GM18870 (cell line): ENCODE measurements around the gene SPAG16.

ENCODE experiments used
- ATAC-seq: cut with Tn5 transposase; IDR thresholded peaks from one replicate; pipeline ENCODE4 v1.9.1; 2021; ENCODE audit warnings: moderate library complexity; ENCODE audit not compliant: unreplicated experiment

SPAG16 gene

DNA sequence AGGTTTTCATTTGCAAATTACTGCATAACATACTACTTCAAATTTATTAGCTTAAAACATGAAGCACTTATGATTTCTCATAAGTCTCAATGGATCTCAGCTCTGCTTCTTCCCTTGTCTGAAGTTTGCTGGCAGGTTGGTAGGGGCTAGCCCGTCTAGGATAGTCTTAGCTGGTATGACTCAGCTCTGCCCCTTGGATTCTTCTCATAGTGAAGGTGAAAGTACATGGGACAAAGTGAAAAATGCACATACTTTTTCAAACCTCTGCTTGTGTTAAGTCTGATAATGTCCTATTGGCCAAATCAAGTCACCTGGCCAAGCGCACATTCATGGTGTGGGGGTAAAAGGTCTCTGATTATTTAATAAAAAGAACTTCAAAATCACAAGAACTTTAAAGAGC is 941.8 kb downstream of the SPAG16 start:
- ATAC-seq: no peak

DNA sequence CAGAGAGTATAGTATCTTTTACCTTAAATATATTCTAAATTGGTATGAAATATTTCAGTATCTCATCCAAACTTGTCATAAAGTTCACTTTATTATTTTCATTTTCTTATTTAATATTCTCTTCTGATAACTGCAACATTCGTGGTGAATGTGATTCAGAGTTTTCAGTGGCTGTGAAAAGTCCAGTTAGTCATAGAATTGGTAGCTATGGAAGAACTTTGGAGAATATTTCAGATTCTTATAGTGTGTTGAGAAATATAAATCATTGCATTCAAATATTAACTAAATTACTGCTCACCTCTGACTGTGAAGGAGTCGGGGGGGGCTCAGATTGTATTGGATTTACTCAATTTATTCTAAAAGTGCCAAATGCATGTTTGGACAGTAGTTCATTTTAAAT is 948.0 kb downstream of the SPAG16 start:
- no peak for ATAC-seq

DNA sequence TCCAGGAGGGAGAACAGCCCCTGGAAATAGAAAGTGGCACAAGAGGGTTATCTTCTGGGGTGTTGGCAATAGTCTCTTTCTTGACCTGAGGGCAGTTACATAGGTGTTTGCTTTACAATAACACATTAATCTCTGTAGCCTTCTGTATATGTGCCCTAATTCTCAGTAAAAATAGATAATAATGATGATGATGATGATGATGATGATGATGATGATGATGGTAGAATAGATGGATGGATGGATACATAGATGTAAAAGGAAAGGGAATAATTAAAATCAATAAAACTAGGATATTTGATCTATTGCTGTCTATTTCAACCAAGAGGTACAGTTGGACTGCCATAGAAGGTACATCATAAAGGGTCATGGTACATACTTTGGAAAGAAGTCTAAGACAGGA is 948.9 kb downstream of the SPAG16 start:
- ATAC-seq: no peak

DNA sequence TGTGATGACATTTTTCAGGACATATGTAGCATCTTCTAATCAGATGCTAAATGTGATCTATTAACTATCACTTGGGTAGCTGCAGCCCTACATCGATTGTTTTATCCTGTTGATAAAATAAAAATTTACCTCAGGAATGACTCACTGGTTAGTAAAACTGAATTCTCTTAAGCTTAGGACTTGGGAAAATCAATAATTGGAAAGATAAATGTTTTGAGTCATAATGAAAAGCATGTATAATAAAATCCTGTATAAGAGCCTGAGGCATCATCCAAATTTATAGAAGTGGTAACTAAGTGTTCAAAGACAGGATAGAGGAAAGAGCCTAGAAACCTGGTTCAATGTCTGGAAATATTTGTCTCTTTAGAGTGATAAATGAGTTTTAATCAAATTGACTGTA is 958.5 kb downstream of the SPAG16 start:
- ATAC-seq: no peak

DNA sequence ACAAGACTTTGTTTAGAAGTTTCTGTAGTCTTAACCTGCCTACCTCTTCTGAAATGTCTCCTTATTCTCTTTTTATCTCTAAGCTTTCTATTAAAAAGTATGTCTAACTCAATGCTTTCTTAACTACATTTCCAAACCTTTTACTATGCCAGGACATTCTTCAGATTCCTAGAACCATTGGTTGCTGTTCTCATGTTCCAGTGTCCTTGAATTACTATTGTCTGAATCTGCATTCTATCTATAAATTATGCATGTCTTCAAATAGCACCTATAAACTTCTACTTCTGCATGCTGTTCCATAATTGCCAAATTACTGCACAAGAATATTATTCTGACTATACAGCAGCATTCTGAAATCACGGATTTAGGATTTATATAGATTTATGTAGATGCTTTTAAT is 960.6 kb downstream of the SPAG16 start:
- ATAC-seq: no peak

DNA sequence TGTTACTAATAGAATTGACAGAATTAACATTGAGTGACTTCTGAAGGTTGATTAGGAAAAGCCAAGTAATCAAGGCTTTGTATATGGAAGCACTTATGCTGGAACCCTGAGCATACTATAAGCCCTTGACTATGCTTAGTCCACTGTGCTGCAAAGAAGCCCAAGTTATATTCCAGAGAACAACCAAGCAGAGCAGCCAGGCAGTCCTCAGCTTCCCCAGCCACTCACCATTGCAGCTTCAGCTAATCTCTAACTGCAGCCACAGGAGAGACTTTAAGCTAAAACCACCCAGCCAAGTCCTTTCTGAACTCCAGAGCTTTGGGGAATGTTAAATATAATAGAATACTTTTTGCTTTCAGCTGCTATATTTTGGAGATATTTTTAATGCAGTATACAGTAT is 962.2 kb downstream of the SPAG16 start:
- ATAC-seq: no peak

DNA sequence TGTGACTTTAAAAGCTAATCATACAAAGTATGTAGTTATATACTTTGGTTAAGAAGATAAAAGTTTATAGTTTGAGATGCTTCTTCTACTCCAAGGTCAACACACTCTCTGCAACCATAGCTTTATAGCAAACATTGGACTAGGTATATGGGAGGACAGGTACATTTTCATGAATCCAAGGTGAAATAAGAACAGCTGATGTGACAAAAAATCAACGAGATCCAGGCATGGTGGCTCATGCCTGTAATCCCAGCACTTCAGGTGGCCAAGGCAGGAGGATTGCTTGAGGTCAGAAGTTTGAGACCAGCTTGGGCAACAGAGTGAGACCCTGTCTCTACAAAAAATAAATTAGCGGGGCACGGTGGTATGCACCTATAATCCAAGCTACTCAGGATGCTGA is 963.3 kb downstream of the SPAG16 start:
- no peak for ATAC-seq

DNA sequence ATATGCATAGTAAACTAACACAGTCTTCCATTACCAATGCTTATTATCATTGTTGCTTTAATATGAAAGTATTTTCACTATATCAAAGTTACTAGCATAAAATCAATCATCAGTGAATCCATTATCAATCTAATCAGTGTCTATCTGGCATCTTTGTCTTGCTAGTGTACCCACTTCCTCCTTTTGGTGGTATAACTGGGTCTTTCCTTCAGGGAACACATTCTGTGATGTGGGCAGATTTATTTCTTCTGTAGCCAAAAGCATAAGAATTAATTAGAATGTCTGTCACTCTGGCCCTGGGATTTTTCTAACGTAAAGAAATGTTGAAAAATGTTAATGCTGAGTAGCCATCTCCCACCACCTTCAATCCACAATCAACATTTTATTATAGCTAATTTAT is 970.8 kb downstream of the SPAG16 start:
- ATAC-seq: no peak

DNA sequence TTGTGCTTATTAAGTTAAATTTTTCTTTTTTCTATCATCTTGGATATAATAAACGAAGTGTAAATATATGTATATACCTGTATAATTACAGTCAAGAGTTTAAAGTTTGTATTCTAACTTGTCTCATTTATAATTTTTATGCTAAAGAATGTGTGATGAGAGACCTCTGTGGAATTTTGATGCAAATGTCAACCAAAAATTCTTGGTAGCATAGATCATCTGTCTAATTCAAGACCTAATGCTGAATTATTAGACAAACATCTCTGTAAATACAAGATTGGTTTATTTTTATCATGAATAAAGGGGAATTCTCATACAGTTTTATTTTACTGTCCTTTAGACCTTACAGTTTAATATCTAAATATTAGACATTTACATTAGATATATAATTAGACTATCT is 977.4 kb downstream of the SPAG16 start:
- no peak for ATAC-seq

DNA sequence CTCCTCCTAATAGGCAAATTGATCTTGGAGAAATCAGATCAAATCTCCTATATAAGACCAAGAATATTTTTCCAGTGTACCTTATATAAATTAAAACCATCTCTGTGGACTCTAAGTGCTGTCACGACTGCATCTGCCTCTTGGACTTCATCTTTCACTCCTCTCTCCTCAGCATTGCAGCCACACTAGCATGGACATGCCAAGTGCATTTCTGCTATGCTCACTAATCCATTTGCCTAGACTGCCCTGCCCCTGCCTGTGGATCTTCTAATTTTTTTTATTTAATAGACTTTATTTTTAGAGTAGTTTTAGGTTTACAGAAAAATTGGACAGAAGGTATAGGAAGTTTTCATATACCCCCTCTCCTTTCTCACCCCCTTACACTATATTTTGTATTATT is 979.9 kb downstream of the SPAG16 start:
- no peak for ATAC-seq

DNA sequence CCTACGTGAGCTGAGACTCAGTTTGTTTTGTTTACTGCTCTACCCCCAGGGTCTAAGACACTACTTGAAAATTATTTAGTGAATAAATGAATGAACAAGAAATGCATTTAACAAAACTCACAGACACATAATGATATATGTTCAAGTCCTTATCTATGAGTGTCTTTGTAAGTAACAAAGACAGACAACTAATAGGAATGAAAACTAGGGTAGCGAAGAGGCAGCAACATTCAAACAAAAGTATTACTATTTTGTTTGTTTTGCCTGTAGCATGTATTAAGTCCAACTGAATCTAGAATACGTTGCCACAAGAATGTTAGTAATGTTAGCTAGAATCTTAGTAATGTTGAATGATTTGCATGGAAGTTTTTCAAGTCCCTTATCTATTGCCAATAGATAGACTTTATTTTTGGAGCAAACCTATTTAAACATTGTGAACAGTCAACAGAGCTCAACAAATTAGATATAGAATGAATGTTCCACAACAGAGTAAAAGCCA is 981.8 kb downstream of the SPAG16 start:
- ATAC-seq: no peak

DNA sequence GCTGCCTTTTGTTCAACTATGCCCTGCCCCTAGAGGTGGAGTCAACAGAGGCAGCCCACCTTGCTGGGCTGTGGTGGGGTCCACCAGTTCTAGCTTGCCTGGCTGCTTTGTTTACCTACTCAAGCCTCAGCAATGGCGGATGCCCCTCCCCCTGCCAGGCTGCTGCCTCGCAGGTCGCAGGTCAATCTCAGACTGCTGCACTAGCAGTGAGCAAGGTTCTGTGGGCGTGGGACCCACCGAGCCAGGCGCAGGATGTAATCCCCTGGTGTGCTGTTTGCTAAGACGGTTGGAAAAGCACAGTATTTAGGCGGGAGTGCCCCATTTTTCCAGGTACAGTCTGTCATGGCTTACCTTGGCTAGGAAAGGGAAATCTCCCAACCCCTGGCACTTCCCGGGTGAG is 993.6 kb downstream of the SPAG16 start:
- no peak for ATAC-seq

DNA sequence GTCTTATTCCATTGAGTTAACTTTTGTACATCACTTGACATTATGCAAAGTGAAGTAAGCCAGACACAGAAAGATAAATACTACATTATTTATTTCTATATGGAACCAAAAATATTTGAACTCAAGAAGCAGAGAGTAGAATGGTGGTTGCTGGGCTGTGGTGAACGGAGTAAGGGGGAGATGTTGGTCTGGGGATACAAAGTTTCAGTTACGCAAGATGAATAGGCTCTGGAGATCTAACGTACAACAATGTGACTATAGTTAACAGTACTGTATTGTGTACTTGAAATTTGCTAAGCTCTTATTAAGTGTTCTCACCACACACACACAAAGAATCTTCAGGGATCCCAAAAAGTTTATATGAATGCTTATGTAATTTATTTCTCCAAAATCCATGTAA is 1001.7 kb downstream of the SPAG16 start:
- ATAC-seq: no peak

DNA sequence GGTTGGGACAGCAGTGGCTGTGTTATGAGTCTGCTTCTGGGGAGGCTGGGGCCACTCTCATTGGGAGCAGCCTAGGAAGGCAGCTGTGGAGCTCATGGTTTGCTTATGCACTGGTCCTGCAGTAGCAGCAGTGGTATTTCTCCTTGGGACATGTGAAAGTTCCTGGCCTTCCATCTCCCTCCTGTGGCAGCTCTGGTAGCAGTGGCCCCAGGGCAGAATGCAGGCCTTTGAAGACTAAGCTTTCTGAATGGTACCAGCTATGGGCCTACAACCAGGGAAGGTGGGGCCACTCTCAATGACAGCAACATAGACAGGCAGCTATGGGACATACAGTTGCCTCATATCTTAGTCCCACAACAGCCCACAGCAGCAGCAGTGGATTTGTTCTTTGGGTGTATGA is 1009.3 kb downstream of the SPAG16 start:
- ATAC-seq: no peak

DNA sequence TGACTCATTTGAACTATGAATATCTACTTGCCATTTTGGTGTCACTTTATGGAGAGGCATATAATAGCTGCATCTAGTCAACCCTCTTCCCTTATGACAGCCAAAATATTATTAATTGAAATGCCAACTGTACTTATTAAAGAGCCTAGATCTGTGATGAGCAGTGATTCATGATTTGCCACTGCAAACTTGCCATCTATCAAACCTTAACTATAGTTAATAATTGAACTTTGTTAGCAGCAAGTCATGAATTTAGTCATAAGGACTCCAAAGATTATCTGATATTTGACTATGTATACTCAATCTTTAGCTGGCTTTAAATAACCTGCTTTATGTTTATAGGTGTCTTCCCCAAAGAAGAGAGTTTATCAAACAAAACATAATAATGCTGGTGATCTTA is 1010.2 kb downstream of the SPAG16 start:
- no peak for ATAC-seq

DNA sequence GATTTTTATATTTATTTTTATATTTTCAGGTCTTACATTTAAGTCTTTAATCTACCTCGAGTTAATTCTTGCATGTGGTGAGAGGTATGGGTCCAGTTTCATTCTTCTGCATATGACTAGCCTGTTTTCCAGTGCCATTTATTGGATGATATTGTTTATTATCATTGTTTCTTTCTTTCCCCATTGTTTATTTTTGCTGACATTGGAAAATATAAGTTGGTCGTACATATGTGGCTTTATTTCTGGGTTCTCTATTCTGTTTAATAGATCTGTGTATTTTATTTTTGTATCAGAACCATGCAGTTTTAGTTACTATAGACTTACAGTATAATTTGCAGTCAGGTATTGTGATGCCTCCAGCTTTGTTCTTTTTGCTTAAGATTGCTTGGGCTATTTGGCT is 1013.2 kb downstream of the SPAG16 start:
- no peak for ATAC-seq

DNA sequence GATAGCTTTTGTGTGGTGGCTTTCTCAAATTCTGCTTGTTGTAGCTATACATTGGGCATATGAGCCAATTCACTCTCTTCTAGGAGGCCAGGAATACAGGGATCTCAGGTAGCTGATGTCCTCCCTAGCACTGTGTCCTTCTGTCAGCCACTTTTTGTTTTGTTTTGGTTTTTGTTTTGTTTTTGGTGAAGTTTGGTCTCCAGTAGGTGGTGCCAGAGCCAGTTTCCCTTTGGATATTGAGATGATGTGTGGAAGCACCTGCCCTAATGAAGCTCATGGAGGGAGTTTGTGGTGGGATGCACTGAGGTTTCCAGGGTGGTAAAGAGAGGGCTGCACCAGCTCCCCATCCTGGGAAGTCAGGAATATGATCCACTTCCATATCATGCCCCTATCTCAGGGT is 1026.1 kb downstream of the SPAG16 start:
- peak; percentile 81 for ATAC-seq

DNA sequence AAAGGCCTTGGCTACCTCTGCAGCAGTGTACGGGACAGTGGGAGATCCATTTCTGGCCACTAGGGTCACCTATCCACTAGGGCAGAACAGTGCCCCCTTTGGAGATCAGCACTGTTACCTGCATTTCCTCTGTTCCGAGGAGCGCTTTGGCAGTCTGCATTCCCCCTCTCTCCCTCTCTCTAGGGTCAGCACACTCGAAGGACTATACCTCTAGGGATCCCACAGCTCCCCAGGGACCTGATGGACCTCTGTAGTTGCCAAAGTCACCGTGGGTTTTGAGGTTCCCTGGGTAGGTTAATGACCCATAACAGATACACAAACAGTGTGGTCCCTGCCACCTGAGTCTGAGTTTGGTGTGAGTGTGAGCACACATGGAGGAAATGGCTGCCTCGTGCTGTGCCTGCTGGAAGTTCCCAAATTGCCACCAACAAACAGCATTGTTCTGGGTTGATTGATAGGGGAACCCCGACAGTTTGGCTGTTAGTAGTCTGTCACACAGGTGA is 1026.8 kb downstream of the SPAG16 start:
- ATAC-seq: peak; percentile 43

DNA sequence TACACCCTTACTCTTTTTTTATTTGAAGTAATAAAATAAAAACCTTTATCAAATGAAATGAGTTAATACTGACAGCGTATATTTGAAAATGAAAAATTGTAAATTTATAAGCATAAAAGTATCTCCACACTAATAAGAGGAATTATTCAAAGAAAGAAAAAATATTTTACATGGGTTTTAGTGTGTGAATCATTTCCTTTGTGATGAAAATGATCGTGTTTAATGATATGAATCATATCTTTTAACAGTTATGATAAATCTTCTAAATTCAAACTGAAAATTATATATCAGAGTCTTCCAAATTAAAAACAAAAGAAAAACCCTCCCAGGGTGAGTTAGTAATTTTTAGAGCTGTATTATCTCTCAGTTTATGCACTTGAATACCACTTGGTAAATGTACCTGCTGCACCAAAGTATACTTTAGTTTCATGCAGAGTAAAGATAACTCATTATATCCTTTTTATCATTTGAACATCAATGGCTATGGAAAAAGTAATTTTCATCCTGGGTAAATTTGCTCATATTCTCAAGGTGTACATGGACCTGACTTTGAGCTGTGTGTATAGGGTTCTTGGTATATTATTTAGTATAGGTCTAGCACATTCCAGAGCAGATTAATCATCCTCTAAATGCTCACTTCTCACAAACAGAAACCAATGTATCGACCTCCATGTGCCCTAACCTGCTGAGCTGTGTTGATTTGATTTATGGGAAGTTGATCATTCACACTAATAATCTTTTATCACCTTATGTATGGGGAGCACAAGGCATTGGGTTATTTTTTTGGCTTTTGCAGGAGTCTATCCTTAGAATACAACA is 1027.9 kb downstream of the SPAG16 start:
- no peak for ATAC-seq

DNA sequence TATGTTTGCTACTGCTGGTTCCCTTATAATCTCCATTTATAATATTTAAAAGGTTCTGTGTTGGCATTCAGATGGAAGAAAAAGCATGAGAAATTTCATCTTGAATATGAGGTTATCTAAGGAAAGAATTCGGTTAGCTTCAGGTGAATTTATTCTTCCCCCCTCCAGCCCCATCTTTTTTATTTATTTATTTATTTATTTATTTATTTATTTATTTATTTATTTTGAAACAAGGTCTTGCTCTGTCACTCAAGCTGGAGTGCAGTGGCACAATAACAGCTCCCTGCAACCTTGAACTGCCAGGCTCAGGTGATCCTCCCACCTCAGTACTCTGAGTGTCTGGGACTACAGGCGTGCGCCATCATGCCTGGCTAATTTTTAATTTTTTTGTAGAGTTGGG is 1031.1 kb downstream of the SPAG16 start:
- no peak for ATAC-seq

DNA sequence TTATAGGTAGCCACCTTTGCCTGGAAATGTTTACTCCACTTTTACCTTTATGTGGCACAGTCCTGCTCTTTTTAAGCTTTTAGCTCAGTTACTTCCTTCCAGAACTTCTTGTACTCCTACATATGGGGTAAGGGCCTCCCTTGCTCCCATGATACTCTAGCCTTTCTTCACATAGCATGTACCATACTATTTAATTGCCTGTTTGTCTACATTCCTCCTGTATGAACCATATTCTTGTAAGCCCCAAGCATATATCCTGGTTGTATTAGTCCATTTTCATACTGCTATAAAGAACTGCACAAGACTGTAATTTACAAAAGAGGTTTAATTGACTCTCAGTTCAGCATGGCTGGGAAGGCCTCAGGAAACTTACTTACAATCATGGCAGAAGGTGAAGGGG is 1035.9 kb downstream of the SPAG16 start:
- ATAC-seq: no peak

DNA sequence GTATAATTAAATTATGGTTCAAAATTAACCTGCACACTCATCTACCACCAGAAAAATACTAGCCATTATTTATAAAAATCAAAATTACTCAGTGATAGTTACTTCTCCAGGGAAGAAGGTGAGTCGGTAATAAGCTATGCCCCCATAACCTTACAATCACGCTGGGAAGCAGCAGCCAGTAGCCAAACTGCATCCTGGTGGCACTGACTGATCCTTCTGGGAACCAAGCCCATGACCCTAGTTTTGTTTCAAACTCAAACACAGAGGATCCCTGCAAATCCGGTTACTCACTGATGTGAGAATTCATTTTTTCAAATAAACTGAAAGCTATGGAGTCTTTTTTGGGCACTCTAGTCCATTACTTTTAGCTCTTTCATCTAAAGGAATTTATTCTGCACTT is 1038.4 kb downstream of the SPAG16 start:
- ATAC-seq: no peak

DNA sequence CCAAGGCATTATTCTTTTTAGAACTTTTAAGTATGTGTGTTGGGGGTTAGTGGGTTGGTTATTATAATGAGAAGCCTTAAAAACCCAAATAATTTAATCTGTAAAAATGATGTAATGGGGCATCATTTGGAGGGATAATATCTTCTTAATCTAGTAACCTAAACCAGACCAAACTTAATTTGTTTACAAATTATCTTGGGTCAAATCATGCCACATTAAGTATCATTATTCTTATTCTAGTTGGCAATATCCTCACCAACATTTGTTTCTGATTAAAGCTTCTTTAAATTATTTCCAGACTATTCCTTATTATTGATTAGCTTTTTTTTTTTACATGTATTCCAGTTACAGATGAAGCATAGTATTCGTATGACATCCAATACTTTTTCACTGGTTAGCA is 1041.1 kb downstream of the SPAG16 start:
- ATAC-seq: no peak
